ENCODE results near the gene RRM1.
A peak's percentile ranks its signal among the peaks of the same experiment; 100 is the strongest.

RRM1 gene

DNA sequence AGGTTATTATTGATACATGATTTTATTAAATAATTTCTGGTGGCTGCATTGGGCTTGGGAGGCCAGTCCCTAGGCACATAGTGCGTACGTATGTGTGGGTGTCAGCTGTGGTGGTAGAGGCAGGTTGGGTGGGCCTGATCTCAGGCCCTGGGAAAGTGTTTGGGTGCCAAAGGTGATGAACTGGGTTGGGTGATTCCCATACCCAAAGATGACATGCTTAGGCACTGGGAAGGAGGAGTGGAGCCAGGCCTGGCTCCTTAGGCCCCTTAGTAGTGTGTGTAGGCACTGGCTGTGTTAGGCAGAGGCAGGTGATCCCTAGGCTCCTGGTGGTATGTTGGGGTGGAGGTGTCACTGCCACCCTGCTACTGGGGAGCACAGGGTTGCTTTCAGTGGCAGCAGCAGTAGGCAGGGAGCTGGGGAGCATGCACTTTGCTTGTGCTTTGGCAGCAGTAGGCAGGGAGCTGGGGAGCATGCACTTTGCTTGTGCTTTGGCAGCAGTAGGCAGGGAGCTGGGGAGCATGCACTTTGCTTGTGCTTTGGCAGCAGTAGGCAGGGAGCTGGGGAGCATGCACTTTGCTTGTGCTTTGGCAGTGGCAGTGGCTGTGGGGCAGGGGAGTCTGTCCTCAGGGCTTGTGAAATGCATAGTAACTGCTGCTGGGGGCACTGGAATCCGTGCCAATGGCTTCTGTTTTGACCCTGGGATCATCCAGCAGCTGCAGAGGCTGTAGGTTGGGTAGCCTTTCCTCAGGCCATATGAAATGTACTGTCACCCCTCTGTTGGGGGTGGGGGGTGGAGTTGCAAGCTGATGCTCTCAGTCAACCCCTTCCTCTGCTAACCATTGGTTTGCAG lies 84.4 kb downstream of the RRM1 start:
- H4K20me1 ChIP-seq (ENCODE audit: insufficient read depth, low read length), result no peaks in the 10 kb centered on the region
- 0 out of 2 replicates have a peak, but pooled peaks cover 4% of the 10 kb centered on the region for H3K9me3 ChIP-seq (ENCODE audit: low read length)
- no peak overlapping the region for H3K4me3 ChIP-seq (ENCODE audit: low read depth, low read length, poor library complexity, severe bottlenecking)
- H3K9ac ChIP-seq (ENCODE audit: low read length), result no peak overlapping the region
- H3K27me3 ChIP-seq (ENCODE audit: insufficient read depth, low read length), result no peaks in the 10 kb centered on the region
- H3K4me1 ChIP-seq (ENCODE audit: insufficient read depth, low read length, severe bottlenecking), result no peaks in the 10 kb centered on the region
- H3K4me2 ChIP-seq (ENCODE audit: low read length), result no peak overlapping the region
- H3K9me2 ChIP-seq (ENCODE audit: low read depth, low read length), result no peaks in the 10 kb centered on the region
- no peak overlapping the region for H2AFZ ChIP-seq (ENCODE audit: low read length)
- TF ChIP-seq EZH2 (IDR thresholded peaks at IDR 0.05; ENCODE audit: borderline replicate concordance, low read length) (no peak), CTCF (IDR thresholded peaks at IDR 0.05; ENCODE audit: low read length) (no peak)
- H3K36me3 ChIP-seq (ENCODE audit: insufficient read depth, low read length), result no peaks in the 10 kb centered on the region
- H3K79me2 ChIP-seq (ENCODE audit: insufficient read depth, low read length), result no peaks in the 10 kb centered on the region
- H3F3A ChIP-seq (ENCODE audit: insufficient read depth, low read length), result no peaks in the 10 kb centered on the region
- H3K27ac ChIP-seq (ENCODE audit: low read depth, low read length, poor library complexity, severe bottlenecking), result no peak overlapping the region

- H4K20me1 ChIP-seq (ENCODE audit: insufficient read depth, low read length), result no peaks in the 10 kb centered on the region
- H3K9me3 ChIP-seq (ENCODE audit: low read length), result 0 out of 2 replicates have a peak, but pooled peaks cover 4% of the 10 kb centered on the region
- no peaks in the 10 kb centered on the region for H3K79me2 ChIP-seq (ENCODE audit: insufficient read depth, low read length)
- no peaks in the 10 kb centered on the region for H3K36me3 ChIP-seq (ENCODE audit: insufficient read depth, low read length)
- H3K9ac ChIP-seq (ENCODE audit: low read length), result no peak overlapping the region
- H3K9me2 ChIP-seq (ENCODE audit: low read depth, low read length), result no peaks in the 10 kb centered on the region
- TF ChIP-seq EZH2 (IDR thresholded peaks at IDR 0.05; ENCODE audit: borderline replicate concordance, low read length) (no peak), CTCF (IDR thresholded peaks at IDR 0.05; ENCODE audit: low read length) (no peak)
- H3K4me3 ChIP-seq (ENCODE audit: low read depth, low read length, poor library complexity, severe bottlenecking), result no peak overlapping the region
- H3K4me1 ChIP-seq (ENCODE audit: insufficient read depth, low read length, severe bottlenecking), result no peaks in the 10 kb centered on the region
- no peak overlapping the region for H3K27ac ChIP-seq (ENCODE audit: low read depth, low read length, poor library complexity, severe bottlenecking)
- H3F3A ChIP-seq (ENCODE audit: insufficient read depth, low read length), result no peaks in the 10 kb centered on the region
- H3K27me3 ChIP-seq (ENCODE audit: insufficient read depth, low read length), result no peaks in the 10 kb centered on the region
- H3K4me2 ChIP-seq (ENCODE audit: low read length), result no peak overlapping the region
- no peak overlapping the region for H2AFZ ChIP-seq (ENCODE audit: low read length)
Measured at GRCh38 chr11:4180441-4181183, 86.0 kb downstream of the RRM1 start.

DNA sequence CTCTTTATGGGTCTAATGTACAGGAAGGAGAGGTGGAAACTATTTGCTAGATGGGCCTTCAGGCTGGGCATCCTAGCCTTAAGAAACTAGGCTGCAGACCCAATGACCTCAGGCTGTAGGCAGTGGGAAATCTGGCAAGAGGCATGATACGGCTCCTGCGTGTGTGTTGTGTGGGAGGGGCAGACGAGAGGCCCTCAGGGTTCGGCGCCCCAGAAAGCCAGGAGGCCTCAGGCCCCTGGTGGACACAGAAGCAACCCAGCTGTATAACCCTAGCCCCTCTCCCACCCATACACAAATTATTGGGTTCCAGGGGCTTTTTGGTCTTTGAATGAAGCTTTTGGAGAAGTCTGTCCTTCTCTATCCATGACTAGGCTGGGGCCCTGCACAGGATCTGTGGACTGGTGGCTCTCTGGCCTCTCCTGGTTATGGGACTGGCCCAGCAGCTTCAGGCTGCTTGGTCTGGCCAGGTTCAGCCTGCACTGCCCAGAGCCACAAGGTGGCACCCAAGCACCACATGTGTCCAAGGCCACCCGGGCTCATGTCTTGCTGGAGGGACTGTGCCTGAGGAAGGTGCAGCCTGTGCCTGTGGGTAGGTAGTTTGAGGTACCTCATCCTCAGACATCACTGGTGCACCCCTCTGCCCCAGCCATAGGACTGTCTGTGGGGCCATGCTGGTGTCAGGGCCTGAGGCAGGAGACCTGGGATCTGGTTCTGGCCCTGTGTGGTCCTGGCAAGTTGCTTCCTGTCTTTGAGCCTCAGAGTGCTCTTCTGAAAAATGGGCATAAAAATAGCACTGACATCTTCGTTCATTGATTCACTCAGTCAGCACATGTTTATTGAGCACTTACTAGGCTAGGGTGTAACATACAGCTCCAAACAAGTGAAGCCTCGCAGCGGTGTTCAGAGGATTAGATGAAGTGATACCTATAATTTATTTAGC lies 87.5 kb downstream of the RRM1 start:
- Histone ChIP-seq H2AFZ (ENCODE audit: low read length) (no peak overlapping the region), H3K27ac (ENCODE audit: low read depth, low read length, poor library complexity, severe bottlenecking) (no peak overlapping the region), H3K27me3 (ENCODE audit: insufficient read depth, low read length) (no peaks in the 10 kb centered on the region), H3K36me3 (ENCODE audit: insufficient read depth, low read length) (no peaks in the 10 kb centered on the region), H3K9ac (ENCODE audit: low read length) (no peak overlapping the region), H3K9me3 (ENCODE audit: low read length) (no peaks in the 10 kb centered on the region), H3K9me2 (ENCODE audit: low read depth, low read length) (no peaks in the 10 kb centered on the region), H3K4me2 (ENCODE audit: low read length) (no peak overlapping the region), H3K4me1 (ENCODE audit: insufficient read depth, low read length, severe bottlenecking) (no peaks in the 10 kb centered on the region), H3K79me2 (ENCODE audit: insufficient read depth, low read length) (no peaks in the 10 kb centered on the region), H3F3A (ENCODE audit: insufficient read depth, low read length) (no peaks in the 10 kb centered on the region), H3K4me3 (ENCODE audit: low read depth, low read length, poor library complexity, severe bottlenecking) (no peak overlapping the region), H4K20me1 (ENCODE audit: insufficient read depth, low read length) (no peaks in the 10 kb centered on the region)
- no peak for TF ChIP-seq EZH2 (IDR thresholded peaks at IDR 0.05; ENCODE audit: borderline replicate concordance, low read length)
- peak; percentile 66 for TF ChIP-seq CTCF (IDR thresholded peaks at IDR 0.05; ENCODE audit: low read length)
